Left hindlimb (tissue), 1 donor: Measurements from ENCODE around the gene ZCCHC10.
"Not testable (repeated sequence)": the region's sequence is repeated elsewhere in the genome, so short reads cannot be mapped to it uniquely, and the experiment has no call there.

Source experiments
- DNase-seq: peaks from one replicate; pipeline ENCODE4 v3.0.0-alpha.2; 2018

The ZCCHC10 gene

DNA sequence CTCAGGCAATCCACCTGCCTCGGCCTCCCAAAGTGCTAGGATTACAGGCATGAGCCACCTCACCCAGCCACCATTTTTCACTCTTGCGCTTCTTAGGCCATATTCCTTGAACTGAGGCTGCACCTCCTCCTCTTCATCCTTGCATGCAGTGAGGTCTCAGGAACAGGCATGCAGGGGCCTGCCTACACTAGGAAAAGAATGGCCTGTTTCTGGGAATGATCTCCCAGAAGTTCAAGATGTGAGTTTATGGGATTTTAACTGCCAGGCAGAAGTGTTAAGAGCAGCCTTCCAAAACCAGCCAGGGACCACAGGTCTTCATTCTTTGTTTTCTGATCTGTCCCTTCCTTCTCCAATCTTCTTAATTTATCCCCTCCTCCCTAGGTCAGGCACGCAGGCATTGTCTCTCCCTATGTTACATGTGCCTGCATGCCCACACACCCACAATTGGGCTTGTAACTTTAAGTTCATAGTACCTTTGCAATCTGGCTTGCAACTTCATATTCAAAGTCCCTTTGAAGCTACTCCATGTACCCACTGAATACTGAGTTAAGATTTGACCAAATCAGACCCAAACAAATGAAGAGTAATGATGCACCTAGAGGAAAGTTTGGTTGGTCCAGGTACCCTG lies 14.9 kb upstream of the ZCCHC10 start:
- DNase-seq: no peak

DNA sequence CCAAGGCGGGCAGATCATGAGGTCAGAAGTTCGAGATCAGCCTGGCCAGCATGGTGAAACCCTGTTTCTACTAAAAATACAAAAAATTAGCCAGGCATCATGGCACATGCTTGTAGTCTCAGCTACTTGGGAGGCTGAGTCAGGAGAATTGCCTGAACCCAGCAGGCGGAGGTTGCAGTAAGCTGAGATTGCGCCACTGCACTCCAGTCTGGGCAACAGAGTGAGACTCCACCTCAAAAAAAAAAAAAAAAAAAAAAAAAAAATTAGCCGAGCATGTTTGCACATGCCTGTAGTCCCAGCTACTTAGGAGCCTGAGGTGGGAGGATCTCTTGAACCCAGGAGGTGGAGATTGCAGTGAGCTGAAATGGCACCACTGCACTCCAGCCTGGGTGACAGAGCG lies 10.3 kb upstream of the ZCCHC10 start:
- DNase-seq: not testable (repeated sequence)

DNA sequence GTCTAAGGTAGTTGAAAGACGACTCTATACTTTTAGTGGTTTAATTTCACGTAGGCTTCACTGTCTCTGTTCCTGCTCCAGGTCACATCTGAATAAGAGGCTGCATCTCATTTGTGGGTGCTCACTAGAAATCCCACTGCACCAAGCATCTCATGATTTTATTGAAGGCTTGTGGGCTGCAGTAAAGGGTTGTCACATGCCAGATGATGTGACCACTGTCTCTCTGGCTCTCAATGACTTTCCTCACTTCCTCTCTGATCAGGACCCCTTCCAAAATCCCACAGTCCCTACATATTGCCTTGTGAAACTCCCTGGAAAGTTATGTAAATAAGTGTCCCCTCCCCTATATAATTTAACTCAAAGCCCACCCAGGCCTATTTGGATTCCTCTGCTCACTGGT lies 8.9 kb upstream of the ZCCHC10 start:
- DNase-seq: no peak

DNA sequence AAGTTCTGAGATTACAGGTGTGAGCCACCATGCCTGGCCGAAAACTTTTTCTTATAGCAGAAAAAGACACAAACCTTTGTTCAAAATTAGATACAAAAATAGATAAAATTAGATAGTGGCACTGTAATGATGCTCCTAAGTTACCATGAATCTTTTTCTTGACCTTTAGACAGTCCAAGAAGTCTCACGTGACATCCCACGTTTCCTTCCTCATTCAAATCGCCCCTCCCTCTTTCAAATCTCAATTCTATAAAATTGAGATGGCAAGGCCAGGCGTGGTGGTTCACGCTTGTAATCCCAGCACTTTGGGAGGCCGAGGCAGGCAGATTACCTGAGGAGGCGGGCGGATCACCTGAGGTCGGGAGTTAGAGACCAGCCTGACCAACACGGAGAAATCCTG lies 7.7 kb upstream of the ZCCHC10 start:
- no peak for DNase-seq

DNA sequence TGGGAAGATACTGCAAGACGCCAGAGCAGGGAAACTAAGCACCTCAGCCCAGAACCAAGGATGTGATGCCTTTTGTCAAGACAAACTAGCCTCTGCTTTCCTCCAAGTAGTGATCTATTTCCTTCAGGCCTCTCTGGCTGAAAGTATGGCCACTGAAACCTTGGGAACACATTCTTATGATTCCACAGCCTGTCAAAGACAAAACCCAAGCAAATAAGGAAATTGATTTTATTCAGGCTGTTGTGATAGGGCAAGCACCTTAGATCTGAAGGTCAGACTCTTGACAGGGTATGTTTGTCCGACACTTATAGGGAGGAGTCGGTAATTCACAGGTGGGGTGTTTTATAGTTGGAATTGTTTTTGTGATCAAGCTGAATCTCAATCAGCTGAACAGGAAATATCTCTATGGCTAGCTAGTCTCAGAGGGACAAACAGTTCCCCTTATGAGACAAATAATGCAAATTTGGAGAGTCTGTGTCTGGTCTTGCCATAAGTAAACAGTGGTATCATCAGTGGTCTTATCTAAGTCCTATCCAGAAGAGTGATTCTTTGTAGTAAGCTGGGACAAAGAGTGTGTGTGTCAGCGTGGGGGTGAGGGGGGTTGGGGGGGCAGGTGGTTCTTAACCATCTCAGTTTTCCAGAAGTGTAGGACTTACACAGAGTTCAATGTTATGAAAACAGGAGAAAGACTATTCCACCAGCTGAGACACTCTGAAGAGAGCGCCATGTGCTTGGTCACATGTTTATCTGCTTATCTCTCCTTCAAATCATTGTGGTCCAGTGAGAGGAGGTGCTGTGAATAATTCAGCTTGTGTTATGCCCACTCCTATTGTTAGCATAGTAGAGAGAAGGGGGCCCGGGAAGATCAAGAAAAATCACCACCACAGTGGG lies 6.7 kb upstream of the ZCCHC10 start:
- DNase-seq: no peak

DNA sequence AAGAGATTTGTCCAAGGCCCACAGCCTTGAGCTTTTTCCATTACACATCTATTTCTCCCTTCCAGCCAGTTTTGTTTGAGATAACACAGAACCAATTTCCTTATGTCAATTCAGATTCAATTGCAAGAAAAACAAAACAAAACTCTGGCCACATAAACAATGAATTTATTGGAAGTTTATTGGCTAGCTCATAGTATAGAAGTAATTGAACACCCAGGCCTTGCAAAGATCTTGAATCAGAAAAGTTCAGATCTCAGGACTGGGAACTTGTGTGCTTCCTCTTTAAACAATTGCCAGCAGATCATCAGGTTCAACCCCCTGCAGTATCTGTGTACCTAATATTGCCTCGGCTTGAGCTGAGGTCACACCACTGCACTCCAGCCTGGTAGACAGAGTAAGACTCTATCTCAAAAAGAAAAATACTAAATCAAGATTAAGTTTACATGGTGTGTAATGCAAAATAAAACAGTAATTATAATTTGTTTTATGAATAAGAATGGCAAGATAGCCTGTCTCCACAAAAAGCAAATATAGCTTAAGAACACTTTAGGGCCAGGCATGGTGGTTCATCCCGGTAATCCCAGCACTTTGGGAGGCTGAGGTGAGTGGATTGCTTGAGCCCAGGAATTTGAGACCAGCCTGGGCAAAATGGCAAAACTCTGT lies 4.1 kb upstream of the ZCCHC10 start:
- no peak for DNase-seq

DNA sequence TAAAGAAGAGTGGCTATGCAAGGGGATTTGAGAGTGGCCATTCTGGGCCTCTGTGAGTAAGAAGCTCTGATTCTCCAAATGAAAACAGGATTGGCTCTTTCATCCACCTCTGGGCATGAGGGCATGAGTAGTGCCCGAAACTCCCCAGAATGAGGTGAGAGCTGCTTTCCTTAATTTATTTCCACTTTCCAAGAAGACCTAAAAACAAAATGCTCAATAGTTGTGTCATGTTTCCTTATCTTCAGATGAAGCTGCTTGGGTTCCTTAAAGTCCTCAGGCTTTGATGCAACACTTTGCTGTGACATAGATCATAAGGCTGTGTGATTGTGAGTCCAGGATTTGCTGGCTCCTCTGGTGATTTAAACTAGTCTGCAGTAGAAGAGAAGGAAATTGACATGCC lies 3.1 kb upstream of the ZCCHC10 start:
- no peak for DNase-seq

DNA sequence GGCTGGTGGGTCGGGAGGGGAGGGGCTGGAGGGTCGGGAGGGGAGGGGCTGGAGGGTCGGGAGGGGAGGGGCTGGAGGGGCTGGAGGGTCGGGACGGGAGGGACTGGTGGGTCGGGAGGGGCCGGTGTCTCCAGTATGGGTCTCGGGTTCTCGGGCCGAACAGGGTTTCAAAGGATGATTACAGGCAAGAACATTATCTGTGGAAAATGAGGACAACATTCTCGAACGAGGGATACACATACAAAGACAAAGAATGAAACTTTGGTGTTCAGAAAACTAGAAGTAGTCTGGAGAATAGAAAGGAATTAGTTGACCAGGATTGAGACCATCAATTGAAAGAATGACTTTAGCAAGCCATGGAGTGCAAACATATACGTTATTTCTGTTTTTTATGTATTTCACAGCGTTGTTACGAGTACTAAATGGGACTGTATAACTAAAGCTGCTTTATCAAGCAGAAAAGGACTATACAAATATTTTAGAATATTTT lies 360 bp upstream of the ZCCHC10 start:
- DNase-seq: no peak

DNA sequence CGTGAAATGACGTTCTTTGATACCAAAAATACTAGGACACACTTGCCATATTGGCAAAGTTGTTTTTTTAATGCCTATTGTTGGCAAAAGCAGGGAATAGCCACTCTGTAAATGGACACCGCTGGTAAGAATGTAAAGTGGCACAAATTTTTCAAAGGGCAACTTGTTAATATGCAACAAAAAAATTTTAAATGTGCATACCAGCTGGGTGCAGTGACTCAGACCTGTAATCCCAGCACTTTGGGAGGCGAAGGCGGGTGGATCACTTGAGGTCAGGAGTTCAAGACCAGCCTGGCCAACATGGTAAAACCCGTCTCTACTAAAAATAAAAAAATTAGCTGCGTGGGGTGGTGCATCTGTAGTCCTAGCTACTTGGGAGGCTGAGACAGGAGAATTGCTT lies 6.9 kb downstream of the ZCCHC10 start:
- not testable (repeated sequence) for DNase-seq

DNA sequence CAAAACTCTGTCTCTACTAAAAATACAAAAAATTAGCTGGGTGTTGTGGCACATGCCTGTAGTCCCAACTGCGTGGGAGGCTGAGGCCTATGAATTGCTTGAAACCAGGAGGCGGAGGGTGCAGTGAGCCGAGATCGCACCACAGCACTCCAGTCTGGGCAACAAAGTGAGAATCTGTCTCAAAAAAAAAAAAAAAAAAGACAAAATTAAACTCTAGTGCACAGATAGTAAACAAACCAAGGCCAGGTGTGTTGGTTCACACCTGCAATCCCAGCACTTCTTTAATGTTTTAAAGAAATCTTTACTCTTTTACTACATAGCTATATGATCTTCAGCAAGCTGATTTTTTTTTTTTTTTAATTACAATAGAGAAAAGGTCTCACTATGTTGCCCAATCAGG lies 8.4 kb downstream of the ZCCHC10 start:
- DNase-seq: no peak

DNA sequence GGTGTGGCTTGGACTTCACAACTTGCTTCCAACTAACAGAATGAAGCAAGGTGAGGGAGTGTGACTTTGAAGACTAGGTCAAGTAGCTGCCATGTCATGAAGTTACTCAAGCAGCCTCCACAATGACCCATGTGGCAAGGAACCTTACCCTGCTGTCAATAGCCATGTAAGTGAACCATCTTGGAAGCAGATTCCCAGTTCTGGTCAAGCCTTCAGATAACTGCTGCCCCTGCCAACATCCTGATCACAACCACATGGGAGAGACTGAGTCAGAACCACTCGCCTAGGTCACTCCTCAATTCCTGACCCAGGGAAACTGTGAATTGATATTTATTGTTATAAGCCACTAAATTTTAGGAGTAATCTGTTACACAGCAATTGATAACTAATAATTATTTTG lies 10.9 kb downstream of the ZCCHC10 start:
- no peak for DNase-seq

DNA sequence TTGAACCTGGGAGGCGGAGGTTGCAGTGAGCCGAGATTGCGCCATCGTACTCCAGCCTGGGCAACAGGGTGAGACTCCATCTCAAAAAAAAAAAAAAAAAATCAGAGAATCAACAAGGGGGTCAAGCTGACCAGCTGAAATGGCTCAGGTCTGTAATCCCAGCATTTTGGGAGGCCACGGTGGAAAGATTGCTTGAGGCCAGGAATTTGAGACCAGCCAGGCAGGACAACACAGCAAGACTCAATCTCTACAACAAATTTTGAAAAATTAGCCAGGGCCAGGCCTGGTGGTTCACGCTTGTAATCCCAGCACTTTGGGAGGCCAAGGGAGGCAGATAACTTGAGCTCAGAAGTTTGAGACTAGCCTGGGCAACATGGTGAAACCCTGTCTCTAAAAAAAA lies 17.9 kb downstream of the ZCCHC10 start:
- DNase-seq: not testable (repeated sequence)

DNA sequence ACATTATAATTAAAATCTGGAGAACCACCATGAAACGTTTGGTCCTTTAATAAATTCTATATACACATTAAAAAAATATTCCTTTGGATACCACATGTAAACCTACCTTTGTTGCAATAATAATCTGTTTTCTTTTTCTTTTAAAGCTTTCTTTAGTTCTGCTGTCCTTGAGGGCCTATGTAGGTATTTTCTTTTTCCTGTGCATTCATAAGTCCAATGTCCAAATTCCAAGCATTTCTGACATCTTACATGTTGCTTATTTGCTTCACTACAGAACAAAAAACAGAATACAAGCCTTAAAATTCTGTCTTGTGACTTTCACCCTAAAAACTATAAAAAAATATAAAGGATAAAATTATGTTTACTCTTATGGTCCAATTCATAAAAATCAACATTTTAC lies 19.7 kb downstream of the ZCCHC10 start:
- DNase-seq: no peak

DNA sequence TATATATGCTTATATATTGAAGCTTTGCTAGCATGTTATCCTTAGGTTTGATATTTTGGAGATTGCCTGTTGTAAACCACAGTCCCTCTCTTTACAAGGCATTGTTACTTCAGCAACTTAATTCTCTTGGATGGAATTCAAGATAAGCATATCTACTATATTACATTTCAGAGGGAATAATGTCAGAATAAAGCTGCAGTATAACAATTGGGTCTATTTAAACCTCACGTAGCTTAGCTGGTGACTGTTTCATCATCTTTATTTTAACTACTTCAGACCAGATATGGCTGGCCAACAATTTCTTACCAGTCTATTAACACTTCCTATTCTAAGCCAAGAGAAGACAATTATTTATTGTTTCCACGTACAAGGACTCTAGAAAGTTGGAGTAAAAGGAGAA lies 27.1 kb downstream of the ZCCHC10 start:
- no peak for DNase-seq

DNA sequence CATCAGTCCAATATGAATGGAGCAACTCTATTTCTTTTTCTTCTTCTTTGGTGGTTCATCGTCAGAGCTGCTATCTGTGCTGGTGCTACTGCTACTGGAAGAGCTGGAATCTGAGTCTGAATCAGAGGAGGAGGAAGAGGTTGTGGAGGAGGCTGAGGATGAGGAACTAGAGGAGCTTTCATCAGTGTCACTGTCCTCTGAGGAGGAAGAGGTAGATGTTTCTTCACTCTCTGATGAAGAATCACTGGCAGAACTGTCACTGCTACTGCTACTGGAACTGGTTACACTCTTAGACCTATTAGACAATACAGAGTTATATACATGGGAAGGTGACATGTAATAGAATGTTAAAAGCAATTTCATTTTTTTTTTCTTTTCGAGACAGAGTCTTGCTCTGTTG lies 27.8 kb downstream of the ZCCHC10 start:
- no peak for DNase-seq

DNA sequence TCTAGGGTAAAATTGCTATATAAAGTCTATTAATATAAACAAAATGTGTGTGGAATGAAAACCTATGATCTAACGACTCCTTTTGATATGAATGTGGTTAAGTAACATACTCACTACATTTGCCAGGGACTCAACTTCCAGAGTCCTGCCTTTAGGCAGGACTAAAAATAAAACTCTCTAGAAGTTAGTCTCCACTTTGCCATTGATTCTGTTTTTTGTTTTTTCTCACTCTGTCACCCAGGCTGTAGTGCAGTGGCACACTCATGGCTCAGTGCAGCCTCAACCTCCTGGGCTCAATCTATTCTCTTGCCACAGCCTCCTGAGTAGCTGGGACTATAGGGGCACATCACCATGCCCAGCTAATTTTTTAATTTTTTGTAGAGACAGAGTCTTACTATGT lies 30.0 kb downstream of the ZCCHC10 start:
- no peak for DNase-seq

DNA sequence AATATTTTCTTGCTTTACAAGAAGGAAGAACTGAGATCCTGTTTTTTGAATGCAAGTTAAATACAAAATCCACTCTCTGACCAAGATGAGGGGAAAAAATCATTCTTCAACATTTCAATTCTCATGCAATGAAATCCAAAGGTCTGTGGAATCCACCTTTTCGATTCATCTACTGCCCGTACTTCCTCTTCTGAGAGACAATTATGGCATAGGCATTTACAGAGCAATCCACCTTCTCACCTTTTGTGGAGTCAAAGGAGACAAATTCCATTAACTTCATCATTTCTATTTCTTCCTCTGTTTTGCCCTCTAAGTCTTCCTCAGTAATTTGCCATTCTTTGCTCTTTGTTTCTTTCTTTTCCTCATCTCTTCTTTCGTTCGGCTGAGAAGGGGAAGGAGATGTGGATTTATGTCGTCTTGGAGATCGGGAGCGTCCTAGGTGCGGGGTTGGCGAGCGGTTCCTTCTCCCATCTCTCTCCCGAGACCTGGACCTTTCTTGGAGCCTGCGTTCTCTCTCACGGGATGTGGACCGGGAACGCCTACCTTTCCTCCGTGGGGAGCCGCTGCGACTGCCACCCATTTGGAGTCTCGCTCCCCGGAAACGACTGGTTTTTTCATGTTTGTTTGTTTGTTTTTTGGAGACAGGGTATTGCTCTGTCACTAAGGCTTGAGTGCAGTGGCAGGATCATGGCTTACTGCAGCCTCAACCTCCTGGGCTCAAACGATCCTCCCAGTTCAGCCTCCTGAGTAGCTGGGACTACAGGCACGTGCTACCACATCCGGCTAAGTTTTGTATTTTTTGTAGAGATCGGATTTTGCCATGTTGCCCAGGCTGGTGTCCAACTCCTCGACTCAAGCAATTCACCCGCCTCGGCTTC lies 38.6 kb downstream of the ZCCHC10 start:
- DNase-seq: no peak

DNA sequence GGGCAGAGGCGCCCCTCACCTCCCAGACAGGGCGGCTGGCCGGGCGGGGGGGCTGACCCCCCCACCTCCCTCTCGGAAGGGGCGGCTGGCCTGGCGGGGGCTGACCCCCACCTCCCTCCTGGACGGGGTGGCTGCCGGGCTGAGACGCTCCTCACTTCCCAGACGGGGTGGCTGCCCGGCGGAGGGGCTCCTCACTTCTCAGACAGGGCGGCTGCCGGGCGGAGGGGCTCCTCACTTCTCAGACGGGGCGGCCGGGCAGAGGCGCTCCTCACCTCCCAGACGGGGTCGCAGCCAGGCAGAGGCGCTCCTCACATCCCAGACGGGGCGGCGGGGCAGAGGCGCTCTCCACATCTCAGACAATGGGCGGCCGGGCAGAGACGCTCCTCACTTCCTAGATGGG lies 43.4 kb downstream of the ZCCHC10 start:
- not testable (repeated sequence) for DNase-seq

DNA sequence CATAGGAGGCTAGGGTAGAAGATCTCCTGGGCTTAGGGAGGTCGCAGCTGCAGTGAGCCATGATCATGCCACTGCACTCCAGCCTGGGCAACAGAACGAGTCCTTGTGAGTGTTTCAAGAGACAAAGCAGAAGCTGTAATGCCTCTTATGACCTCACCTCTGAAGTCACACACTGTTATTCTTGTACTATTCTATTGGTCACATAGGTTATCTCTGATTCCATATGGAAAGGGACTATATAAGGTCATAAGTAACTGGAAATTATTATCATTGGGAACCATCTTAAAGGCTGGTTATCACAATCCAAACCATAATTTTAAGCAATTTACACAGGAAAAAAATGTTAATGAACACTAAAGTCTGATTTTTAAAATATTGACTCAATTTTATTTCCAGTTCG lies 45.1 kb downstream of the ZCCHC10 start:
- DNase-seq: no peak

DNA sequence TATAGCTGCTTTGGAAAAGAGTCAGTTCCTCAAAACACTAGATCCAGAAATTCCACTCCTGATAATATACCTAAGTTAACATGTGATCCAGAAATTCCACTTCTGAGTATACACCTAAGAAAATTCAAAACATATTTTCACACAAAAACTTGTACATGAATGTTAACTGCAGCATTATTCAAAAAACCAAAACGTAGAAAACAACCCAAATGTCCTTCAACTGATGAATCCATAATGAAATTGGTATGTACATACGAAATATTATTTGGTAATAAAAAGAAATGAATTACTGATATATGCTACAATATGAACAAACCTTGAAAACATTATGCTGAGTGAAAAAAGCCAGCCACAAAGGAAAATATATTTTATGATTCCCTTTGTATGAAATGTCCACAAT lies 46.4 kb downstream of the ZCCHC10 start:
- DNase-seq: no peak

DNA sequence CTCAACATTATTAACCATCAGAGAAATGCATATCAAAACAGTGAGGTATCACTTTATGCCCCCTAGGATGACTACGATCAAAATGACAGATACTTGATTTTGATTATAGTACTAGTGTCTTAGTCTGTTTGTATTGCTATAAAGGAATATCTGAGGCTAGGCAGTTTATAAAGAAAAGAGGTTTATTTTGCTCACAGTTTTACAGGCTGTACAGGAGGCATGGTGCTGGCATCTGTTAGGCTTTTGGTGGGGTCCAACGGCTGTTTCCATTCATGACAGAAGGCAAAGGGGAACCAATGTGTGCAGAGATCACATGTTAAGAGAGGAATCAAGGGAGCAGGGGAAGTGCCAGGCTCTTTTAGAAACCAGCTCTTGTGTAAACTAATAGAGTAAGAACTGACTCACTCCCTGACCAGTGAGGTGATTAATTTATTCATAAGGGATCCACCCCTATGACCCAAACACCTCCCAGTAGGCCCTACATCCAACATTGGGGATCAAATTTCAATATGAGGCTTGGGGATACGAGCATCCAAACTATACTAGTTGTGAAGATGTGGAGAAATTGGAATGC lies 46.9 kb downstream of the ZCCHC10 start:
- no peak for DNase-seq

DNA sequence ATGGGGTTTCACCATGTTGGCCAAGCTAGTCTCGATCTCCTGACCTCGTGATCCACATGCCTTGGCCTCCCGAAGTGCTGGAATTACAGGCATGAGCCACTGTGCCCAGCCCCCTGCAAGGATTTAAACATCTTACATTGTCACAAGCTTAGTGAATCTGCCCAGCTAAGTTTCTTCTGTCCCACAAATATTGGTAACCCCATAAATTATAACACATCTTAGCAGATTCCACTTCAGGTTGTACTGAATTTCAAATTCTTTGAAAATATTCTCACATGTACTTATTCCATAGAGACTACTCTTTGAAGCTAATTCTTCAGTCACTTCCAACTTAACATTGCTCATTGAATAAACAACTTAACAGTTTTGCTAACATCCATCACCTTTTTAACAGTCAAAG lies 49.5 kb downstream of the ZCCHC10 start:
- no peak for DNase-seq
